ENCODE data around the gene PEX10.
"Not testable (repeated sequence)": the region's sequence is repeated elsewhere in the genome, so short reads cannot be mapped to it uniquely, and the experiment has no call there.

Gene PEX10

DNA sequence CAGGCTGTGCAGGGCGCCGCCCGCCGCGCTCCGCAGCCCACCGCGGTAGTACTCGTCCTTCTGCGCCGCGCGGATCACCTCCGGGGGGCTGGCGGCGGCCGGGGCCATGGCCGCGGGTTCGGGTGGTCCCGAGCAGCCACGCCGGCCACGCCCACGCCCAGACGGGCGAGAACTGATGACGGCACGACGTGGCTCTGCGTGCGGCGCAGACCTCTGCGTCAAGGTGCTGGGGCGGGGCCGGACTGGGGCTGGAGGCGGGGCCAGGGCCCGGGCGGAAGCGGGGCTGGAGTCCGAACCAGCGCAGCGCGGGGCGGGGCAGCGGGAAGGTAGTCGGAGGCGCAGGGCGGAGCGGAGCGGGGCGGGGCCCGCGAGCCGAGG, at the start of gene PEX10:
PEX10 (minus strand) TSS at position 170 of the 378 bp plus-strand sequence; CDS start at position 108, 62 bp downstream.
- POLR2A ChIA-PET = interaction anchor here (0.7 to 1.1 kb wide), 2 partner anchors 21 to 113 kb away, joined by 3 to 4 read pairs; partner anchors contain the start of genes MORN1 and RER1
- peak; percentile 24 for DNase-seq (ENCODE audit: low read depth, low spot score)
- peak within 1 kb of the TSS; percentile 87 for H3K4me3 ChIP-seq (ENCODE audit: low read depth, low read length)
- CTCF ChIA-PET = interaction anchor here (1.4 to 2.3 kb wide), 4 partner anchors 121 to 217 kb away, joined by 3 to 32 read pairs (median 9); partner anchors contain the start of gene FAAP20
- TF ChIP-seq, protein P1, sequence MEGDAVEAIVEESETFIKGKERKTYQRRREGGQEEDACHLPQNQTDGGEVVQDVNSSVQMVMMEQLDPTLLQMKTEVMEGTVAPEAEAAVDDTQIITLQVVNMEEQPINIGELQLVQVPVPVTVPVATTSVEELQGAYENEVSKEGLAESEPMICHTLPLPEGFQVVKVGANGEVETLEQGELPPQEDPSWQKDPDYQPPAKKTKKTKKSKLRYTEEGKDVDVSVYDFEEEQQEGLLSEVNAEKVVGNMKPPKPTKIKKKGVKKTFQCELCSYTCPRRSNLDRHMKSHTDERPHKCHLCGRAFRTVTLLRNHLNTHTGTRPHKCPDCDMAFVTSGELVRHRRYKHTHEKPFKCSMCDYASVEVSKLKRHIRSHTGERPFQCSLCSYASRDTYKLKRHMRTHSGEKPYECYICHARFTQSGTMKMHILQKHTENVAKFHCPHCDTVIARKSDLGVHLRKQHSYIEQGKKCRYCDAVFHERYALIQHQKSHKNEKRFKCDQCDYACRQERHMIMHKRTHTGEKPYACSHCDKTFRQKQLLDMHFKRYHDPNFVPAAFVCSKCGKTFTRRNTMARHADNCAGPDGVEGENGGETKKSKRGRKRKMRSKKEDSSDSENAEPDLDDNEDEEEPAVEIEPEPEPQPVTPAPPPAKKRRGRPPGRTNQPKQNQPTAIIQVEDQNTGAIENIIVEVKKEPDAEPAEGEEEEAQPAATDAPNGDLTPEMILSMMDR (IDR thresholded peaks at IDR 0.05; ENCODE audit: insufficient read depth, low read length, missing control alignments) = no peak

DNA sequence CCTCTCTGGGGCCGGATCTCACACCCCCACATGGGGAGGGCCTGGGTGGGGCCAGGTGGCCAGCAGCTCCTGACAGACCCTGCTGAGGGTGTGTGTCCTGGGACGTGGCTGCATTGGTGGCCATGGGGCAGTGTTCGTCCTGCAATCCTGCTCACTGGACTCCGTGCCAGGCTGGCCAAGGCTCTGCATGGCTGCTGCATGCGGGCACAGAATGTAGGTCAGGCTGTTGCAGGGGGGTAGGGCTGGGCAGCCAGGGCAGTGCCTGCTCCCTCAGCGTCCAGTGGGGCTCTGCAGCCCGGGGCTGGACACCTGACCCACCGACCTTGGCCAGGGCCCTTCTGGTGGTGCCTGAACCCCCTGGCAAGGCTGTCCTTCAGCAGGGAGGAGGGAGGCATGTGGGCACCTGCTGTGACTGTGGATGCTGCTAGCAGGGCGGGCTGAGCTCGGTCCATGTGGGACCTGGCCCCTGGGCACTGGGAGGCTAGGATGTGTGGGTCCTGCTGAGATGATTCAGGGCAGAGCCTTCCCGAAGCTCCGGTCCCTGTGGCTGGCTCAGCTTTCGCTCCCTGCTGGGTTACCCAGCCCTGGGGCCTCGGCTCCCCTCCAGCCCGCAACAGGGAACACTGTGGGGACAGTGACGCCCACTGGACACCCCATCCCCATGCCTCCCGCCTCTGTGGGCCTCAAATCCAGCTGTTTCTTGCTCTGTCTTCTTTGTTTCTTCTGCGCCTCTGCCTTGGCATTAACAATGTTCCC, 48.8 kb upstream of the PEX10 start:
- TF ChIP-seq, protein P1 (IDR thresholded peaks at IDR 0.05; ENCODE audit: insufficient read depth, low read length, missing control alignments) = no peak
- CTCF ChIA-PET = interaction anchor here (1.3 kb wide), 1 partner anchor 97 kb away, joined by 3 read pairs; no protein-coding TSS in a partner anchor
- DNase-seq (ENCODE audit: low read depth, low spot score) = no peak
- no peak overlapping the region for H3K4me3 ChIP-seq (ENCODE audit: low read depth, low read length)
- POLR2A ChIA-PET = interaction anchor here (0.9 kb wide), 1 partner anchor 72 kb away, joined by 4 read pairs; no protein-coding TSS in a partner anchor

DNA sequence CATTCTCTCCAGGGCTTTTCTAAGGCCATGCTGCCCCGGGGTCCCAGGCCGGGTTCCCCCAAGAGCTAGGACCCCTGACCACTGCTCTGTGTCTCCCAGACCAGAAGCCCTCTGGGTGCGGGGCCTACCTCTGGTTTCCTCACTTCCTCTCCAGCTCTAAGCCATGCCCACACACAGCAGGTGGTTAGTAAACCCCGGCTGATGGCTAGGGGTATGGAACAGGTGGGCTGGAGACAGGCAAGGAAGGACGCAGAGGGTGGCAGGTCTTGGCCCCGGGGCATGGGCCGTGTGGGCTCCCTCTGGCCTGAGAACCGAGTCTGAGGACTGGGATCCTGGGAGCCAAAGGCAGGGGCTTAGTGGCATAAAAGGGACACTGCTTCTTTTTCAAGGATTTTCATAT, 47.8 kb upstream of the PEX10 start:
- ChIA-PET CTCF (interaction anchor here (0.8 kb wide), 1 partner anchor 88 kb away, joined by 3 read pairs; no protein-coding TSS in a partner anchor), POLR2A (interaction anchor here (0.9 kb wide), 1 partner anchor 73 kb away, joined by 4 read pairs; no protein-coding TSS in a partner anchor)
- no peak overlapping the region for H3K4me3 ChIP-seq (ENCODE audit: low read depth, low read length)
- TF ChIP-seq, protein P1 (IDR thresholded peaks at IDR 0.05; ENCODE audit: insufficient read depth, low read length, missing control alignments) = no peak
- no peak for DNase-seq (ENCODE audit: low read depth, low spot score)

DNA sequence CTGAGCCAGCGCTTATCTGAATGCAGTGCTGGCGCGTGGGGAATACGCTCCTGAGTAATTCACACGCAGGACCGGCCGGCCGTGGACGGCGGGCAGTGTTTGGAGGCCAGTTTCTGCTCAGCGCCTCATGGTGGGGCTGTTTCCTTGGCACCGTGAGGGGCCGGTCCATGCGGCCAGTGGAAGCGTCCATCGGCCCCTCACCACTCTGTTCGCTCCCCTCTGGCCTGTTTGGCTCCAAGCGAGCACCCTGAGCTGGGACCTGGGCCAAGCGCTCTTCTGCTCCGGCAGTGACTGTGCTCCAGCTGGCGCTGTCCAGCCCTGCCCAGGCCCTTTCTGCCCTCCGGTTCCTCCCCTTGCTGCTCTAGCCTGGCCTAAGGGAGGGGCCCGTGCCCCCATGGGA, 47.4 kb upstream of the PEX10 start:
- no peak for DNase-seq (ENCODE audit: low read depth, low spot score)
- POLR2A ChIA-PET = no interaction called here
- TF ChIP-seq, protein P1 (IDR thresholded peaks at IDR 0.05; ENCODE audit: insufficient read depth, low read length, missing control alignments) = no peak
- CTCF ChIA-PET = interaction anchor here (0.8 kb wide), 1 partner anchor 88 kb away, joined by 3 read pairs; no protein-coding TSS in a partner anchor
- no peak overlapping the region for H3K4me3 ChIP-seq (ENCODE audit: low read depth, low read length)

DNA sequence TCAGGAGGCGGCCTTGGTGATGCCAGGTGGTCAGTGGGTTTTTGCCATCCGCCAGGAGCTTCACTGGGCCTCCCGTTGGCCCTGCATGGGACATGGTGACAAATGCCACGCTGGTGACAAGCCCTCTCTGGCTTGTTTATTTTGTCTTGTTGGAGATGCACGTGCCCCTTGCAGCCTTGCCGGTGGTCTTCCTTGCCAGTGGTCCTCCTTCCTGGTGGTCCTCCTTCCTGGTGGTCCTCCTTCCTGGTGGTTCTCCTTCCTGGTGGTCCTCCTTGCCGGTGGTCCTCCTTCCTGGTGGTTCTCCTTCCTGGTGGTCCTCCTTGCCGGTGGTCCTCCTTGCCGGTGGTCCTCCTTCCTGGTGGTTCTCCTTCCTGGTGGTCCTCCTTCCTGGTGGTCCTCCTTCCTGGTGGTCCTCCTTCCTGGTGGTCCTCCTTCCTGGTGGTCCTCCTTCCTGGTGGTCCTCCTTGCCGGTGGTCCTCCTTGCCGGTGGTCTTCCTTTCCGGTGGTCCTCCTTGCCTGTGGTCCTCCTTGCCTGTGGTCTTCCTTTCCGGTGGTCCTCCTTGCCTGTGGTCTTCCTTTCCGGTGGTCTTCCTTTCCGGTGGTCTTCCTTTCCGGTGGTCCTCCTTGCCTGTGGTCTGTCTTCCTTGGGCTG, 46.9 kb upstream of the PEX10 start:
- DNase-seq (ENCODE audit: low read depth, low spot score); H3K4me3 ChIP-seq (ENCODE audit: low read depth, low read length); POLR2A ChIA-PET; CTCF ChIA-PET: not testable (repeated sequence)

DNA sequence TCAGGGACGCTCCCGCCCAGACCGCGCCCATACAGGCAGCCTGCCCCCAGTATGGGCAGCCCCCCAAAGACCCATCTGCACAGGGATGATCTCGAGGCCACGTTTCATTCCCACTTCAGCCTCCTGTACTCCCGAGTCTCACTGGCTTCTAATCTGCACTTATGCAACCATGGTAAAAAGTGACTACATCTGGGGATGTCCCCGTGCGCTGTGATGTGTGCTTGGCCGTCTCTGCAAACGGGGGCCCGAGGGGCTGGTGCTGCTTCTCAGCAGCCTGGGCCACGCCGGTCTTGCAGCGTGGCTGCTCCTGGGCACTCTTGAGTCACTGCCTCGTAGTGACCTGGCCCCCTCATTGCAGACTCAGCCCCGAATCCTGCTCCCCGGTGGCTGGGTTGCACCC, 46.3 kb upstream of the PEX10 start:
- DNase-seq (ENCODE audit: low read depth, low spot score) = no peak
- TF ChIP-seq, protein P1 (IDR thresholded peaks at IDR 0.05; ENCODE audit: insufficient read depth, low read length, missing control alignments) = no peak
- no peak overlapping the region for H3K4me3 ChIP-seq (ENCODE audit: low read depth, low read length)
- ChIA-PET CTCF (no interaction called here), POLR2A (no interaction called here)

Measured in AG04449 (cell line).